Spinal cord (tissue), 10 donors: ENCODE measurements around the gene MUSK. TPM values are rescaled to one million over a fixed set of nuclear protein-coding genes. Genes with fewer than 3 reads are reported as not detected.

Experiments used
- DNase-seq, 6 donors: peaks; one replicate each; pipeline versions ENCODE4 v3.0.0 to v3.0.0-alpha.2; 2013 to 2015; ENCODE audit warnings: low spot score in 6 of 6, low read depth in 4 of 6
- H3K27ac ChIP-seq: one replicate; pipeline ENCODE4 v1.5.1; 2013; ENCODE audit warnings: low read depth, low read length, control low read depth
- H3K27me3 ChIP-seq: one replicate; pipeline ENCODE4 v1.6.1; 2013; ENCODE audit warnings: low read length; ENCODE audit not compliant: control insufficient read depth, insufficient read depth
- H3K36me3 ChIP-seq: one replicate; pipeline ENCODE4 v1.6.1; 2013; ENCODE audit warnings: low read length; ENCODE audit not compliant: control insufficient read depth, insufficient read depth
- H3K4me1 ChIP-seq: one replicate; pipeline ENCODE4 v1.6.1; 2013; ENCODE audit warnings: low read length; ENCODE audit not compliant: control insufficient read depth, insufficient read depth
- H3K4me3 ChIP-seq: one replicate; pipeline ENCODE4 v1.5.1; 2013; ENCODE audit warnings: low read depth, low read length, control low read depth
- H3K9me3 ChIP-seq: one replicate; pipeline ENCODE4 v1.6.1; 2013; ENCODE audit warnings: low read length; ENCODE audit not compliant: control insufficient read depth, insufficient read depth
- WGBS: methylation state at CpG from one replicate; pipeline ENCODE4 v1.1.5; 2013; ENCODE audit warnings: missing lambda C conversion rate; ENCODE audit not compliant: insufficient coverage; 5-methylcytosine and 5-hydroxymethylcytosine counted together
- polyA plus RNA-seq, 2 donors: library from polyadenylated mRNA; unstranded; fragments of 120-200 nt; gene quantifications; one replicate each; pipeline ENCODE4 v1.2.1, GENCODE V29; 2013; ENCODE audit not compliant: insufficient read length in 2 of 2
- total RNA-seq, 2 donors: library from RNA; depleted of rRNA in 1 of 2; stranded (reverse); fragments of 120-200 nt in 1 of 2; fragments of >200 nt in 1 of 2; gene quantifications; one replicate each; pipeline versions ENCODE4 v1.2.3 to v1.2.4, GENCODE V29; 2013 to 2014
- donor health status: healthy.

Gene MUSK
- total and polyA plus RNA-seq, 4 donors = 0.87 to 3.4 (median 1.4) TPM

DNA sequence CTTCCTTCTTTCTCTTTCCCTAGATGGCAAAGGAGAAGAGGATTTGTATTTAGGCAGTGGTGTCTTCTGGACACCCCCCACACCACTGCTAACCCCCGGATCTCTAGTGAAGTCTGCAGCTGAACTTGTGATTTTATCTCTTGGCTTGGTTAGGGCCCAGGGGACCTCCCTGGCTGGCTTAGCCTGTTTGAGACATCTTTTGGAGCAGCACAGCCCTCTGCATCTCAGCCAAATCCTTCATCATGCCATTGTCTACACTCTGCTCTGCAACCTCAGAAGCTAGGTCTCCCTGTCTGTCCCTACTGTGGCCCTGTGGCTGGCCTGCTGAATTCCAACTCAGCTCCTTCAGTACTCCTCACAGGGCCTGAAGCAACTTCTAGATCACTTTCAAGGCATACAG, 81.7 kb downstream of the MUSK start:
- no peak overlapping the region for H3K4me3 ChIP-seq
- no peak for DNase-seq
- H3K4me1 ChIP-seq = no peaks in the 10 kb centered on the region
- H3K9me3 ChIP-seq = no peaks in the 10 kb centered on the region
- H3K27me3 ChIP-seq = no peaks in the 10 kb centered on the region
- no peak overlapping the region for H3K27ac ChIP-seq
- H3K36me3 ChIP-seq = no peaks in the 10 kb centered on the region
- 100% methylated on average over 1 of the region's 1 CpG for WGBS

- Histone ChIP-seq H3K27ac (no peak overlapping the region), H3K4me1 (no peaks in the 10 kb centered on the region), H3K9me3 (no peaks in the 10 kb centered on the region), H3K4me3 (no peak overlapping the region), H3K36me3 (no peaks in the 10 kb centered on the region), H3K27me3 (no peaks in the 10 kb centered on the region)
- 46% methylated on average over 2 of the region's 4 CpGs for WGBS
- DNase-seq = no peak
Measured at GRCh38 chr9:110751971-110752370, 83.4 kb downstream of the MUSK start.

- H3K4me3 ChIP-seq = no peak overlapping the region
- H3K27ac ChIP-seq = no peak overlapping the region
- H3K27me3 ChIP-seq = no peaks in the 10 kb centered on the region
- no peaks in the 10 kb centered on the region for H3K36me3 ChIP-seq
- H3K9me3 ChIP-seq = no peaks in the 10 kb centered on the region
- H3K4me1 ChIP-seq = no peaks in the 10 kb centered on the region
- 100% methylated on average over 1 of the region's 2 CpGs for WGBS
- no peak for DNase-seq
Measured at GRCh38 chr9:110752766-110753165, 84.2 kb downstream of the MUSK start.

- Histone ChIP-seq H3K4me1 (no peaks in the 10 kb centered on the region), H3K4me3 (no peak overlapping the region), H3K36me3 (no peaks in the 10 kb centered on the region), H3K27me3 (no peaks in the 10 kb centered on the region), H3K27ac (no peak overlapping the region), H3K9me3 (no peaks in the 10 kb centered on the region)
- no CpG with 5 or more reads among the region's 1 CpG for WGBS
- DNase-seq = no peak
Measured at GRCh38 chr9:110753731-110754231, 85.2 kb downstream of the MUSK start.

DNA sequence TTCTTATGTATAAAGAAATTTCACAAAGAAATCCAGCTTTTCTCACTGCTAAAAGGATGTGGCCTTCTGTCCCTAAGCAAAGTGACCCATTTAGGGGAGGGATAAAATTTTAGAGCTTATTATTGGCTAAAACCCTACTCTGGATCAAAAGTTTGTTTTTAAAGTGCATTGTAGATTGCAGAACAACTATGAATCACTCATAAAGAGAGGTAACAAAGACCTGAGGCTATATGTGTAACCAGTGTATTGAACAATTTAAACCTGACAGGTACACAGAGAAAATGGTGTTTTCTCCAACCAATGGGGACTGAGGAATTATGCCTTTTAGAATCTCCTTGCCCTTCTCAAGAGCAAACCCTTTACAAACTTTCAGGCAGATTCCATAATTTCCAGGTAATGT, 86.6 kb downstream of the MUSK start:
- H3K27me3 ChIP-seq = no peaks in the 10 kb centered on the region
- DNase-seq = no peak
- no peak overlapping the region for H3K4me3 ChIP-seq
- no peak overlapping the region for H3K27ac ChIP-seq
- no peaks in the 10 kb centered on the region for H3K4me1 ChIP-seq
- no peaks in the 10 kb centered on the region for H3K36me3 ChIP-seq
- H3K9me3 ChIP-seq = peaks cover 3% of the 10 kb centered on the region

- no peaks in the 10 kb centered on the region for H3K36me3 ChIP-seq
- no peak for DNase-seq
- H3K27me3 ChIP-seq = no peaks in the 10 kb centered on the region
- peaks cover 3% of the 10 kb centered on the region for H3K9me3 ChIP-seq
- H3K27ac ChIP-seq = no peak overlapping the region
- H3K4me1 ChIP-seq = no peaks in the 10 kb centered on the region
- no peak overlapping the region for H3K4me3 ChIP-seq
Measured at GRCh38 chr9:110758201-110758600, 89.6 kb downstream of the MUSK start.

- H3K36me3 ChIP-seq = no peaks in the 10 kb centered on the region
- H3K4me1 ChIP-seq = no peaks in the 10 kb centered on the region
- DNase-seq = no peak
- H3K4me3 ChIP-seq = no peak overlapping the region
- H3K27me3 ChIP-seq = no peaks in the 10 kb centered on the region
- H3K9me3 ChIP-seq = peaks cover 3% of the 10 kb centered on the region
- H3K27ac ChIP-seq = no peak overlapping the region
- WGBS = no CpG with 5 or more reads among the region's 2 CpGs
Measured at GRCh38 chr9:110762783-110763182, 94.2 kb downstream of the MUSK start.

- H3K36me3 ChIP-seq = no peaks in the 10 kb centered on the region
Measured at GRCh38 chr9:110763568-110763967, 95.0 kb downstream of the MUSK start.

GRCh38 chr9:110764006-110764405, 95.4 kb downstream of the MUSK start:
- no peak overlapping the region for H3K27ac ChIP-seq
- 74% methylated on average over 2 of the region's 3 CpGs for WGBS
- H3K4me3 ChIP-seq = no peak overlapping the region
- H3K4me1 ChIP-seq = no peaks in the 10 kb centered on the region
- DNase-seq = no peak
- peaks cover 3% of the 10 kb centered on the region for H3K9me3 ChIP-seq
- H3K36me3 ChIP-seq = no peaks in the 10 kb centered on the region
- H3K27me3 ChIP-seq = no peaks in the 10 kb centered on the region

More at GRCh38 chr9:110763568-110763967, 95.0 kb downstream of the MUSK start:
- WGBS = no CpG with 5 or more reads among the region's 1 CpG
- H3K4me1 ChIP-seq = no peaks in the 10 kb centered on the region
- H3K27me3 ChIP-seq = no peaks in the 10 kb centered on the region
- no peak overlapping the region for H3K27ac ChIP-seq
- peaks cover 3% of the 10 kb centered on the region for H3K9me3 ChIP-seq
- no peak for DNase-seq
- no peak overlapping the region for H3K4me3 ChIP-seq

DNA sequence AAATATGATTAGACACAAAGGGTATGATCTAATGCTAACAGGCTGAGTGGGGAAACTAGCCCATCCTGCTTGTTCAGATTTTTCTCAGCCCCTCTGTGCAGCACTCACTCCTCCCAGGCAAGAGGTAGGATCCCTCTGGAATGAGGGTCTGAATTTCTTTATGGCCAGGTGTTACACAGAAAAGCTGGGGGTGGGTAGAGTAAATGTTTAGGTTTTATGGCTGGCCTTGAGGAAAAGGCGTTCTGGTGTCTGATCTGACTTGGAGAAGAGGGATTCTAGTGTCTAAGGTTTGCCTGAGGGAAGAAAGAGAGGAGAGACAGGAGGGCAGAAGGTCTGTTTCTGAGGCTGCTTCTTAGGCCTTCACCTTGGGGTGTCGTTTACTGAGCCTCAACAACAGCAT, 97.3 kb downstream of the MUSK start:
- Histone ChIP-seq H3K9me3 (no peaks in the 10 kb centered on the region), H3K27me3 (no peaks in the 10 kb centered on the region), H3K36me3 (no peaks in the 10 kb centered on the region), H3K27ac (no peak overlapping the region), H3K4me3 (no peak overlapping the region), H3K4me1 (no peaks in the 10 kb centered on the region)
- no peak for DNase-seq
- WGBS = 75% methylated on average over 1 of the region's 2 CpGs
